Heart right ventricle (tissue), 16 donors: ENCODE data around the gene SF3B3. TPM values are rescaled to one million over a fixed set of nuclear protein-coding genes. Genes with fewer than 3 reads are reported as not detected.
A peak's percentile ranks its signal among the peaks of the same experiment; 100 is the strongest.

Experiments
- ATAC-seq, 8 donors: fragments of 200-7000 bp; cut with Tn5 transposase; one replicate each; pipeline ENCODE4 v1.9.1; 2020; ENCODE audit warnings: mild to moderate bottlenecking in 8 of 8, moderate library complexity in 8 of 8, moderate number of reproducible peaks in 1 of 8
- DNase-seq, 2 donors: peaks; one replicate each; pipeline ENCODE4 v3.0.0-alpha.2; 2020
- H3K27ac ChIP-seq, 10 donors: fragments of 200-600 bp; sonication (generic) in 2 of 10; one replicate each; pipeline versions ENCODE4 v1.5.0 to v1.8.0; 2020 to 2022; ENCODE audit warnings: mild to moderate bottlenecking in 3 of 10
- H3K27me3 ChIP-seq, 7 donors: fragments of 200-600 bp; one replicate each; pipeline ENCODE4 v1.8.0; 2021 to 2022; ENCODE audit warnings: mild to moderate bottlenecking in 2 of 7
- H3K36me3 ChIP-seq, 9 donors: fragments of 200-600 bp; sonication (generic) in 1 of 9; one replicate each; pipeline versions ENCODE4 v1.5.0 to v1.8.0; 2020 to 2022; ENCODE audit warnings: mild to moderate bottlenecking in 2 of 9
- H3K4me1 ChIP-seq, 9 donors: fragments of 200-600 bp; sonication (generic) in 1 of 9; one replicate each; pipeline versions ENCODE4 v1.5.0 to v1.8.0; 2020 to 2022; ENCODE audit warnings: mild to moderate bottlenecking in 4 of 9
- H3K4me3 ChIP-seq, 10 donors: fragments of 200-600 bp; sonication (generic) in 2 of 10; one replicate each; pipeline versions ENCODE4 v1.5.0 to v1.8.0; 2020 to 2022; ENCODE audit warnings: mild to moderate bottlenecking in 7 of 10, moderate library complexity in 2 of 10
- H3K9me3 ChIP-seq, 11 donors: fragments of 200-600 bp in 10 of 11; sonication (generic) in 2 of 11; one replicate each; pipeline versions ENCODE4 v1.5.0 to v1.8.0; 2013 to 2022; ENCODE audit warnings: mild to moderate bottlenecking in 2 of 11, control low read depth in 1 of 11, moderate library complexity in 1 of 11
- CTCF ChIP-seq, 9 donors: fragments of 200-600 bp; sonication (generic) in 2 of 9; IDR thresholded peaks; one replicate each; pipeline versions ENCODE4 v1.5.0 to v1.8.0; 2021 to 2022; ENCODE audit warnings: antibody characterized with exemption in 9 of 9, mild to moderate bottlenecking in 5 of 9, moderate library complexity in 1 of 9
- WGBS, 2 donors: extraction: QIAGEN DNeasy Blood & Tissue Kit; methylation state at CpG; one replicate each; pipeline ENCODE4 v1.1.7; 2013; ENCODE audit warnings: inconsistent platforms in 1 of 2; 5-methylcytosine and 5-hydroxymethylcytosine counted together
- intact Hi-C, 10 donors: fragments of 100-400 bp; cut with DNase I; formaldehyde crosslinking; loops; one replicate each; pipeline versions ENCODE4 v1.11.1 to v1.14.2; 2022
- polyA plus RNA-seq, 2 donors: library from polyadenylated mRNA; stranded (reverse); fragments of 200-250 nt; gene quantifications; one replicate each; pipeline ENCODE4 v1.2.3, GENCODE V29; 2013
- total RNA-seq, 10 donors: library from RNA; stranded (reverse); fragmentation: NEBNext Ultra II Directional in 3 of 10; extraction: Animal tissue kit (Norgen Biotek cat#: 25700) in 3 of 10; gene quantifications; one replicate each; pipeline versions ENCODE4 v1.2.1 to v1.2.4, GENCODE V29; 2021 to 2023
- donor health status: Arrhythmogenic right ventricular cardiomyopathy.
- donor health status: ischemic (EF 13 %, LVEDD 7.1; RV severe dilation, severe dysfunction).
- donor health status: healthy with polysubstance abuse.
- donor health status: DM: no; HTN: yes; CAD: no.
- donor health status: DM: no; HTN: no; CAD: no.
- donor health status: ischemic (EF 25% LVEDD 6.9; RV normal size, moderate dysfunction).
- donor health status: ischemic (EF 25% LVEDD 5.7; RV mildly dilated, moderate dysfunction).
- donor health status: healthy.
- donor health status: DM: yes; HTN: yes; CAD: no.
- donor health status: Ischemic cardiomyopathy.
- donor health status: ischemic (EF 35%, LVEDD 5.7; RV mildly dilated, moderate dysfunction).
- donor health status: nonischemic (EF 11% LVEDD 7.7; RV severe dilation, severe dysfunction).
- donor health status: DM: yes; HTN: yes; CAD: no.
- donor health status: PGD.
- donor health status: ischemic (EF 29% LVEDD 5.4; RV normal size, mild dysfunction).
- donor health status: nonischemic (EF 23%, LVEDD 6.1; RV moderate dilation, normal function).

Gene SF3B3
- total and polyA plus RNA-seq, 12 donors = 45.4 to 188 (median 159) TPM

- Histone ChIP-seq H3K9me3 (peaks cover 0 to 5% (median 0%) of the 10 kb centered on the region in 11 donors), H3K27me3 (no peaks in the 10 kb centered on the region), H3K4me3 (peak overlapping the region in 3 of 10 donors; percentile 4 to 24 (median 11)), H3K36me3 (no peaks in the 10 kb centered on the region), H3K4me1 (peaks cover 14 to 65% (median 44%) of the 10 kb centered on the region in 9 donors), H3K27ac (peak overlapping the region in 9 of 10 donors; percentile 40 to 79 (median 58))
- DNase-seq (peak; percentile 26 to 28), ATAC-seq (peak; percentile 20 to 58 (median 30))
- WGBS, 2 donors = 54 to 55% methylated on average over 18 of the region's 18 CpGs
- intact Hi-C loops = no loop called here
- no peak for TF ChIP-seq CTCF (IDR thresholded peaks at IDR 0.05)
Observed at GRCh38 chr16:70590722-70591415, 67.3 kb downstream of the SF3B3 start.

- peak in 1 of 8 donors; percentile 24 for ATAC-seq
- intact Hi-C loops = no loop called here
- Histone ChIP-seq H3K36me3 (no peaks in the 10 kb centered on the region), H3K27me3 (no peaks in the 10 kb centered on the region), H3K27ac (peak overlapping the region; percentile 29 to 79 (median 64)), H3K4me1 (peaks cover 14 to 65% (median 44%) of the 10 kb centered on the region in 9 donors), H3K4me3 (no peak overlapping the region), H3K9me3 (peaks cover 0 to 5% (median 0%) of the 10 kb centered on the region in 11 donors)
- no peak for TF ChIP-seq CTCF (IDR thresholded peaks at IDR 0.05)
- no peak for DNase-seq
- WGBS, 2 donors = 71 to 74% methylated on average over 4 of the region's 4 CpGs
Observed at GRCh38 chr16:70591615-70592014, 68.0 kb downstream of the SF3B3 start.

GRCh38 chr16:70592106-70592571 lies 68.5 kb downstream of the SF3B3 start:
- peak overlapping the region; percentile 29 to 79 (median 64) for H3K27ac ChIP-seq
- peaks cover 14 to 65% (median 44%) of the 10 kb centered on the region in 9 donors for H3K4me1 ChIP-seq
- peak; percentile 50 to 61 for DNase-seq
- no peaks in the 10 kb centered on the region for H3K27me3 ChIP-seq
- no peaks in the 10 kb centered on the region for H3K36me3 ChIP-seq
- no peak for TF ChIP-seq CTCF (IDR thresholded peaks at IDR 0.05)
- peak overlapping the region in 1 of 10 donors; percentile 16 for H3K4me3 ChIP-seq
- WGBS, 2 donors = 25 to 56% methylated on average over 5 of the region's 5 CpGs
- H3K9me3 ChIP-seq = peaks cover 0 to 5% (median 0%) of the 10 kb centered on the region in 11 donors
- intact Hi-C loops = no loop called here
- ATAC-seq = peak; percentile 63 to 84 (median 68)

GRCh38 chr16:70593544-70593943 lies 69.9 kb downstream of the SF3B3 start:
- 89 to 96% methylated on average over 1 of the region's 1 CpG for WGBS, 2 donors
- intact Hi-C loops = no loop called here
- Histone ChIP-seq H3K36me3 (no peaks in the 10 kb centered on the region), H3K27me3 (no peaks in the 10 kb centered on the region), H3K27ac (peak overlapping the region in 1 of 10 donors; percentile 79), H3K4me3 (no peak overlapping the region), H3K9me3 (peaks cover 0 to 5% (median 0%) of the 10 kb centered on the region in 11 donors), H3K4me1 (peaks cover 14 to 60% (median 41%) of the 10 kb centered on the region in 9 donors)
- no peak for ATAC-seq
- no peak for TF ChIP-seq CTCF (IDR thresholded peaks at IDR 0.05)
- no peak for DNase-seq
